PC-9 (cell line): ENCODE results near the gene LEMD3. TPM values are rescaled to one million over a fixed set of nuclear protein-coding genes. Genes with fewer than 3 reads are reported as not detected.

Experiments used
- BruUV-seq: library from RNA; stranded (reverse); fragments of 400-500 nt; replicated peaks from 2 replicates; lab custom pipeline; 2021; lab: Mats Ljungman, UMichigan
- CTCF ChIA-PET: fragments of 300-600 bp; sonication (Branson Sonifier 250); formaldehyde crosslinking; loops from one replicate; lab custom pipeline; 2022; ENCODE audit warnings: antibody characterized with exemption; lab: Charles Lee
- POLR2A ChIA-PET: fragments of 300-600 bp; sonication (Branson Sonifier 250); formaldehyde crosslinking; loops from one replicate; lab custom pipeline; 2022; ENCODE audit warnings: antibody characterized with exemption; ENCODE audit not compliant: unreplicated experiment; lab: Charles Lee
- DNase-seq, 2 experiments: peaks; one replicate each; pipeline versions ENCODE4 v3.0.0 to v3.0.0-alpha.2; 2015 to 2022; ENCODE audit warnings: mixed read lengths in 1 of 2
- H2AFZ ChIP-seq: fragments of 200-600 bp; sonication (generic); 2 replicates; pipeline ENCODE4 v1.8.1; 2017; ENCODE audit warnings: antibody characterized with exemption
- H3F3A ChIP-seq: fragments of 200-600 bp; sonication (generic); 2 replicates; pipeline ENCODE4 v1.8.1; 2017; ENCODE audit warnings: antibody characterized with exemption, mild to moderate bottlenecking, low read depth; ENCODE audit not compliant: insufficient read depth
- H3K27ac ChIP-seq: fragments of 200-600 bp; sonication (generic); 2 replicates; pipeline ENCODE4 v1.6.1; 2016; ENCODE audit warnings: mixed run types
- H3K27me3 ChIP-seq: fragments of 200-600 bp; sonication (generic); 2 replicates; pipeline ENCODE4 v1.6.1; 2016; ENCODE audit warnings: low read depth, mixed run types; ENCODE audit not compliant: insufficient read depth
- H3K36me3 ChIP-seq: fragments of 200-600 bp; sonication (generic); 2 replicates; pipeline ENCODE4 v1.6.1; 2016; ENCODE audit warnings: low read depth, mixed run types
- H3K4me1 ChIP-seq: fragments of 200-600 bp; sonication (generic); replicated peaks from 2 replicates; pipeline ENCODE4 v1.6.1; 2016; ENCODE audit warnings: mixed run types; ENCODE audit not compliant: insufficient read depth
- H3K4me2 ChIP-seq: fragments of 200-600 bp; sonication (generic); 2 replicates; pipeline ENCODE4 v1.6.1; 2017; ENCODE audit warnings: mixed run types
- H3K4me3 ChIP-seq: fragments of 200-600 bp; sonication (generic); 2 replicates; pipeline ENCODE4 v1.6.1; 2016; ENCODE audit warnings: mixed run types
- H3K79me2 ChIP-seq: fragments of 200-600 bp; sonication (generic); 2 replicates; pipeline ENCODE4 v1.6.1; 2017; ENCODE audit warnings: low read depth, mixed run types
- H3K9me2 ChIP-seq: fragments of 200-600 bp; sonication (generic); 2 replicates; pipeline ENCODE4 v1.8.1; 2017; ENCODE audit warnings: mild to moderate bottlenecking; ENCODE audit not compliant: insufficient read depth
- H3K9me3 ChIP-seq: fragments of 200-600 bp; sonication (generic); 2 replicates; pipeline ENCODE4 v1.8.1; 2016; ENCODE audit warnings: low read depth; ENCODE audit not compliant: insufficient read depth
- H4K20me1 ChIP-seq: fragments of 200-600 bp; sonication (generic); 2 replicates; pipeline ENCODE4 v1.8.1; 2017; ENCODE audit not compliant: insufficient read depth
- EZH2 ChIP-seq: fragments of 200-600 bp; sonication (generic); IDR thresholded peaks from 2 replicates; pipeline ENCODE4 v1.8.0; 2017; ENCODE audit warnings: antibody characterized with exemption, low read depth
- intact Hi-C: fragments of 100-400 bp; cut with micrococcal nuclease; formaldehyde crosslinking; loops from one replicate; pipeline ENCODE4 v1.10.0; 2022; ENCODE audit not compliant: unreplicated experiment
- total RNA-seq: library from RNA; stranded (reverse); gene quantifications from 2 replicates; pipeline ENCODE4 v1.2.3, GENCODE V29; 2021
- TF ChIP-seq, protein P1 (sequence below): fragments of 200-600 bp; sonication (generic); conservative IDR thresholded peaks from 2 replicates; pipeline ENCODE4 v1.6.1; 2017; ENCODE audit warnings: mixed run types, antibody characterized with exemption, mild to moderate bottlenecking, moderate library complexity

Gene LEMD3
- total RNA-seq, 1 experiment from 2014 or later: 24.4 TPM

DNA sequence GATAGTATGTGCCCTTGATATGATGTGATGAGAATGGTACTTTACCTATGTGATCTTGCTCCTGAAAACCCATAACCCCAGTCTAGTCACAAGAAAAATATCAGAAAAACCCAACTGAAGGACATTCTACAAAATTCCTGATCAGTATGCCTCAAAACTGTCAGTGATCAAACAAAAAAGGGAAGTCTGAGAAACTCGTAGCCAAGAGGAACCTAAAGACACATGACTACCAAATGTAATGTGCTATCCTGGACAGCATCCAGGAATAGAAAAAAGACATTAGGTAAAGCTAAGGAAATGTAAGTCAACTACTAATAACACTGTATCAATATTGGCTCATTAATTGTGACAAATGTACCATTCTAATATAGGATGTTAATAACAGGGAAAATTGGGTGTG, 44.1 kb upstream of the LEMD3 start:
- DNase-seq: no peak
- Histone ChIP-seq H3K27me3 (no peaks in the 10 kb centered on the region), H3K9me3 (no peaks in the 10 kb centered on the region), H4K20me1 (no peaks in the 10 kb centered on the region), H3K4me2 (no peak overlapping the region), H3K4me3 (no peak overlapping the region), H3K27ac (no peak overlapping the region), H3K79me2 (no peaks in the 10 kb centered on the region), H3K4me1 (no peaks in the 10 kb centered on the region), H3F3A (no peaks in the 10 kb centered on the region), H3K9me2 (no peaks in the 10 kb centered on the region), H3K36me3 (no peaks in the 10 kb centered on the region), H2AFZ (no peak overlapping the region)
- intact Hi-C loops: no loop called here
- CTCF ChIA-PET: no interaction called here
- TF ChIP-seq, protein P1, sequence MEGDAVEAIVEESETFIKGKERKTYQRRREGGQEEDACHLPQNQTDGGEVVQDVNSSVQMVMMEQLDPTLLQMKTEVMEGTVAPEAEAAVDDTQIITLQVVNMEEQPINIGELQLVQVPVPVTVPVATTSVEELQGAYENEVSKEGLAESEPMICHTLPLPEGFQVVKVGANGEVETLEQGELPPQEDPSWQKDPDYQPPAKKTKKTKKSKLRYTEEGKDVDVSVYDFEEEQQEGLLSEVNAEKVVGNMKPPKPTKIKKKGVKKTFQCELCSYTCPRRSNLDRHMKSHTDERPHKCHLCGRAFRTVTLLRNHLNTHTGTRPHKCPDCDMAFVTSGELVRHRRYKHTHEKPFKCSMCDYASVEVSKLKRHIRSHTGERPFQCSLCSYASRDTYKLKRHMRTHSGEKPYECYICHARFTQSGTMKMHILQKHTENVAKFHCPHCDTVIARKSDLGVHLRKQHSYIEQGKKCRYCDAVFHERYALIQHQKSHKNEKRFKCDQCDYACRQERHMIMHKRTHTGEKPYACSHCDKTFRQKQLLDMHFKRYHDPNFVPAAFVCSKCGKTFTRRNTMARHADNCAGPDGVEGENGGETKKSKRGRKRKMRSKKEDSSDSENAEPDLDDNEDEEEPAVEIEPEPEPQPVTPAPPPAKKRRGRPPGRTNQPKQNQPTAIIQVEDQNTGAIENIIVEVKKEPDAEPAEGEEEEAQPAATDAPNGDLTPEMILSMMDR: no peak
- TF ChIP-seq EZH2: no peak
- POLR2A ChIA-PET: no interaction called here
- no TSS peak for BruUV-seq

DNA sequence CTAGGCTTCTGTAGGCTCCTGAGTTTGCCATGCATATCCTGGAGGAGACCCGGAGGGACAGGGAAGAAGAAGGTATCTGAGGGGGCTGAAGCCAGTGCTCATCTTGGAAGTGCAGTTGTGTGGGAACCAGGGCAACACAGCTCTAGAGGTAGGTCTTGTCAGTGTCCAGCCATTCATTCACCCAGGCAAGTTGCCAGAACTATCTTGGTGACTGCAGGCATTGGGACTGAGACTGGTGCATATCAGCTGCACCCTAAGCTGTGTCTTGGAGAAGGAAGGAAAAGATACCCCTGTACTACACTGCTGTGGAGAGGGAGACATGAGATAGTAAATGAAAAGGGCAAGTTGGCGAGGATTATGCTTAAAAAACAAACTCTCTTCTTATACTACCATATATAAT, 43.4 kb upstream of the LEMD3 start:
- ChIA-PET CTCF (no interaction called here), POLR2A (no interaction called here)
- Histone ChIP-seq H3K27ac (no peak overlapping the region), H3K79me2 (no peaks in the 10 kb centered on the region), H3K9me3 (no peaks in the 10 kb centered on the region), H3K36me3 (no peaks in the 10 kb centered on the region), H3F3A (no peaks in the 10 kb centered on the region), H3K4me2 (no peak overlapping the region), H3K4me1 (no peaks in the 10 kb centered on the region), H3K9me2 (no peaks in the 10 kb centered on the region), H4K20me1 (no peaks in the 10 kb centered on the region), H3K4me3 (no peak overlapping the region), H3K27me3 (no peaks in the 10 kb centered on the region), H2AFZ (no peak overlapping the region)
- BruUV-seq: no TSS peak
- intact Hi-C loops: no loop called here
- TF ChIP-seq EZH2: no peak
- TF ChIP-seq, protein P1: no peak
- no peak for DNase-seq

- no peak overlapping the region for H3K4me3 ChIP-seq
- no peaks in the 10 kb centered on the region for H3K27me3 ChIP-seq
- no peaks in the 10 kb centered on the region for H3K9me2 ChIP-seq
- H3K79me2 ChIP-seq: no peaks in the 10 kb centered on the region
- CTCF ChIA-PET: no interaction called here
- H4K20me1 ChIP-seq: no peaks in the 10 kb centered on the region
- no TSS peak for BruUV-seq
- H3F3A ChIP-seq: no peaks in the 10 kb centered on the region
- POLR2A ChIA-PET: no interaction called here
- intact Hi-C loops: no loop called here
- H3K4me2 ChIP-seq: no peak overlapping the region
- TF ChIP-seq EZH2: no peak
- TF ChIP-seq, protein P1: no peak
- H3K9me3 ChIP-seq: no peaks in the 10 kb centered on the region
- H3K4me1 ChIP-seq: no peaks in the 10 kb centered on the region
- DNase-seq: no peak
- no peak overlapping the region for H2AFZ ChIP-seq
- H3K36me3 ChIP-seq: no peaks in the 10 kb centered on the region
- H3K27ac ChIP-seq: no peak overlapping the region
Observed at GRCh38 chr12:65126482-65126881, 42.9 kb upstream of the LEMD3 start.
